ENCODE data around the gene TIPARP. TPM values are rescaled to one million over a fixed set of nuclear protein-coding genes. Genes with fewer than 3 reads are reported as not detected.
"Not testable (repeated sequence)": the region's sequence is repeated elsewhere in the genome, so short reads cannot be mapped to it uniquely, and the experiment has no call there.

TIPARP gene
- total RNA-seq, 4 donors from 2014 or later: 23.3 to 65.0 (median 31.2) TPM

DNA sequence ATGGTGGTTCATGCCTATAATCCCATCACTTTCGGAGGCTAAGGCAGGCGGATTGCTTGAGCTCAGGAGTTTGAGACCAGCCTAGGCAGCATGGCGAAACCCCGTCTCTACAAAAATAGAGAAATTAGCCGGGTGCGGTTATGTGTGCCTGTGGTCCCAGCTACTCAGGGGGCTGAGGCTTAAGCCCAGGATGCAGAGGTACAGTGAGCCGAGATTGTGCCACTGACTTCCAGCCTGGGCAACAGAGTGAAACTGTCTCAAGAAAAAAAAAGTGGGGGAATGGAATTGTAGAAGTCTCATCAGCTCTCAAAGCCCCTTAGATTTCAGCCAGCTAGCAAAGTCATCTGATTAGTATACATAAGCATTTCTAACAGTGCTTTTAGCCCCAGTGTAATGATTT lies 33.2 kb downstream of the TIPARP start:
- intact Hi-C loops (cut with DNase I): no loop called here

DNA sequence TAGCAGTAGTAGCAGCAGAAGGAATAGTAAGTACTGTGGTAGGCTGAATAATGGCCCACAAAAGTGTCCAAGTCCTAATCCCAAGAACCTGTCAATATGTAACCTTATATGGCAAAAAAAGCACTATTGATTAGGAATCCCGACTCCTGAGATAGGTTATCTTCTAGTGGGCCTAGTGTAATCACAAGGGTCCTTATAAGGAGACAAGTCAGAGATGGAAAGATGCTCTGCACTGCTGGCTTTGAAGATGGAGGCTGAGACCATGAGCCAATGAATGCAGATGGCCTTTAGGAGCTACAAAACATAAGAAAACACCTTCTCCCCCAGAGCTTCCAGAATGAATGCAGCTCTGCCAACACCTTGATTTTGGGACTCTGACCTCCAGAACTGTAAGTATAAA lies 36.0 kb downstream of the TIPARP start:
- H3K4me1 ChIP-seq: no peaks in the 10 kb centered on the region
- no peaks in the 10 kb centered on the region for H3K9me3 ChIP-seq
- H3K4me3 ChIP-seq (replicated peaks in 1 of 3): no peak overlapping the region
- peaks cover 0 to 8% of the 10 kb centered on the region in 2 donors for H3K36me3 ChIP-seq
- DNase-seq: no peak
- 100% methylated on average over 1 of the region's 1 CpG for WGBS, 2 donors
- no peak overlapping the region for H3K27ac ChIP-seq
- no peaks in the 10 kb centered on the region for H3K27me3 ChIP-seq
- TF ChIP-seq, protein P1, sequence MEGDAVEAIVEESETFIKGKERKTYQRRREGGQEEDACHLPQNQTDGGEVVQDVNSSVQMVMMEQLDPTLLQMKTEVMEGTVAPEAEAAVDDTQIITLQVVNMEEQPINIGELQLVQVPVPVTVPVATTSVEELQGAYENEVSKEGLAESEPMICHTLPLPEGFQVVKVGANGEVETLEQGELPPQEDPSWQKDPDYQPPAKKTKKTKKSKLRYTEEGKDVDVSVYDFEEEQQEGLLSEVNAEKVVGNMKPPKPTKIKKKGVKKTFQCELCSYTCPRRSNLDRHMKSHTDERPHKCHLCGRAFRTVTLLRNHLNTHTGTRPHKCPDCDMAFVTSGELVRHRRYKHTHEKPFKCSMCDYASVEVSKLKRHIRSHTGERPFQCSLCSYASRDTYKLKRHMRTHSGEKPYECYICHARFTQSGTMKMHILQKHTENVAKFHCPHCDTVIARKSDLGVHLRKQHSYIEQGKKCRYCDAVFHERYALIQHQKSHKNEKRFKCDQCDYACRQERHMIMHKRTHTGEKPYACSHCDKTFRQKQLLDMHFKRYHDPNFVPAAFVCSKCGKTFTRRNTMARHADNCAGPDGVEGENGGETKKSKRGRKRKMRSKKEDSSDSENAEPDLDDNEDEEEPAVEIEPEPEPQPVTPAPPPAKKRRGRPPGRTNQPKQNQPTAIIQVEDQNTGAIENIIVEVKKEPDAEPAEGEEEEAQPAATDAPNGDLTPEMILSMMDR (IDR thresholded peaks at IDR 0.05): no peak
- no peak for TF ChIP-seq POLR2A (IDR thresholded peaks at IDR 0.05)
- intact Hi-C loops (cut with DNase I): no loop called here

More for the DNA sequence above, 33.2 kb downstream of the TIPARP start:
- H3K4me3 ChIP-seq (replicated peaks in 1 of 3): no peak overlapping the region
- no peak for DNase-seq
- H3K27me3 ChIP-seq: no peaks in the 10 kb centered on the region
- no peak overlapping the region for H3K27ac ChIP-seq
- TF ChIP-seq POLR2A (IDR thresholded peaks at IDR 0.05): no peak
- H3K36me3 ChIP-seq: peaks cover 14 to 25% of the 10 kb centered on the region in 2 donors
- H3K4me1 ChIP-seq: no peaks in the 10 kb centered on the region
- H3K9me3 ChIP-seq: no peaks in the 10 kb centered on the region
- 94 to 96% methylated on average over 7 of the region's 7 CpGs for WGBS, 2 donors

DNA sequence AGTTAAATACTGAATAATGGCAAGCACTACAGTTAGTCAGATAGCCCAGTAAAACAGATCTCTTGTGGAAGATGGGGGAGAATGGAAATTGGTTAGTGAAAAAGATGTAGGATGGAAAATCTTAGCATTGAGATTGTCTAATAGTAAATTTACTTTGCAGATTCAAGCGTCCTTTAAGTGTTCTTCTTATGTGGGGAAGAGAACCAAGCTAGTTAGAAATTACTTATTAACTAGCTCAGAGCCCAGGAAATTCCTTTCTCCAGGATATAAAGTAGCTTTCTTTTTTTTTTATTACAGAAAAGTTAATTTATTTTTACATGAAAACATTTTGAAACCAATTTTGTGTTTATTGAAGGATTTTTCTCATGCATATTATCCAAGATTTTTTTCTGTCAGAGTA lies 36.7 kb downstream of the TIPARP start:
- Histone ChIP-seq H3K27ac (no peak overlapping the region), H3K36me3 (peaks cover 0 to 6% of the 10 kb centered on the region in 2 donors), H3K4me3 (replicated peaks in 1 of 3) (no peak overlapping the region), H3K4me1 (no peaks in the 10 kb centered on the region), H3K27me3 (no peaks in the 10 kb centered on the region), H3K9me3 (no peaks in the 10 kb centered on the region)
- 90 to 91% methylated on average over 1 of the region's 1 CpG for WGBS, 2 donors
- intact Hi-C loops (cut with DNase I): no loop called here
- TF ChIP-seq, protein P1 (IDR thresholded peaks at IDR 0.05): no peak
- no peak for TF ChIP-seq POLR2A (IDR thresholded peaks at IDR 0.05)
- no peak for DNase-seq

DNA sequence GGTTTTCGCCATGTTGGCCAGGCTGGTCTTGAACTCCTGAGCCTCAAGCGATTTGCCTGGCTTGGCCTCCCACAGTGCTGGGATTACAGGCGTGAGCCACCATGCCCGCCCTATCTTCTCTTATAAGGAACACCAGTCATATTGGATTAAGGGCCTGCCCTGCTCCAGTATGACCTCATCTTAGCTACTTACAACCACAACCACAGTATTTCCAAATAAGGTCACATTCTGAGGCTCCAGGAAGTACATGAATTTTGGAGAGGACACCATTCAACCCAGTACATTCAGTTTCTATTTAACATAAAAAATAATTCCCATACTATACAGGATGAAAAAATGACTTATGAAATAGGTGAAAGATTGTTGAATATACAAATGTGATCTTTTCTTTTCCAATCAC lies 37.6 kb downstream of the TIPARP start:
- WGBS, 2 donors: 93 to 94% methylated on average over 3 to 4 of the region's 4 CpGs
- H3K4me1 ChIP-seq; H3K27me3 ChIP-seq; H3K36me3 ChIP-seq; H3K4me3 ChIP-seq (replicated peaks in 1 of 3); intact Hi-C loops (cut with DNase I); H3K27ac ChIP-seq; DNase-seq; H3K9me3 ChIP-seq: not testable (repeated sequence)

DNA sequence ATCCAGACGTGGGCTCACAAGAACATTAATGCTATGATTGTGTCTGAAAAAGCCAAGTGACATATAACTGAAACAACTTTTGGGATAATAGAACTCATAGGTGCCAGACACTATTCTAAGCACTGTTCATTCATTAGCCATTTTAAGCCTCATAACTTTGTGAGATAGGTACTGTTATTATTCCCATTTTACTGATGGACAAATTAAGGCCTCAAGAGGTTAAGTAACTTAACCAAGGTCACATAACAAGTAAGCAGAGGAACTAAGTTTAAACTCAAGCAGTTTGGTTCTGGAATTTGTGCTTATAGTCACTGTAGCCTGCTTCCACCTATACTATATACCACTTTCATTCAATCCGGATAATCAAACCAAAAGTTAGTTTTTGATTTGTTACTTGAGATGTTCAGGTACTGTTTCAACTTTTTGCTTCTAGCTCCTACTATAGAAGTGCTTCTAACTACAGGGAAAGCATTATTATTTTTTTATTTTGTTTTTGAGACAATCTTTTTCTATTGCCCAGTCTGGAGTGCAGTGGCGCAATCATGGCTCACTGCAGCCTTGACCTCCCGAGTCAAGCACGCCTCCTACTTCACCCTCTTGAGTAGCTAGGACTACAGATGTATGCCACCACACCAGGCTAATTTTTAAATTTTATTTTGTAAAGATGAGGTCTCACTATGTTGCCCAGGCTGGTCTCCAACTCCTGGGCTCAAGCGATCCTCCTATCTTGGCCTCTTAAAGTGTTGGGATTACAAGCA lies 41.9 kb downstream of the TIPARP start:
- DNase-seq: no peak
- Histone ChIP-seq H3K36me3 (no peaks in the 10 kb centered on the region), H3K4me3 (replicated peaks in 1 of 3) (no peak overlapping the region), H3K27me3 (no peaks in the 10 kb centered on the region), H3K4me1 (no peaks in the 10 kb centered on the region), H3K27ac (no peak overlapping the region), H3K9me3 (no peaks in the 10 kb centered on the region)
- WGBS, 2 donors: 78 to 79% methylated on average over 6 of the region's 6 CpGs
- TF ChIP-seq, protein P1 (IDR thresholded peaks at IDR 0.05): no peak
- TF ChIP-seq POLR2A (IDR thresholded peaks at IDR 0.05): no peak
- intact Hi-C loops (cut with DNase I): no loop called here

DNA sequence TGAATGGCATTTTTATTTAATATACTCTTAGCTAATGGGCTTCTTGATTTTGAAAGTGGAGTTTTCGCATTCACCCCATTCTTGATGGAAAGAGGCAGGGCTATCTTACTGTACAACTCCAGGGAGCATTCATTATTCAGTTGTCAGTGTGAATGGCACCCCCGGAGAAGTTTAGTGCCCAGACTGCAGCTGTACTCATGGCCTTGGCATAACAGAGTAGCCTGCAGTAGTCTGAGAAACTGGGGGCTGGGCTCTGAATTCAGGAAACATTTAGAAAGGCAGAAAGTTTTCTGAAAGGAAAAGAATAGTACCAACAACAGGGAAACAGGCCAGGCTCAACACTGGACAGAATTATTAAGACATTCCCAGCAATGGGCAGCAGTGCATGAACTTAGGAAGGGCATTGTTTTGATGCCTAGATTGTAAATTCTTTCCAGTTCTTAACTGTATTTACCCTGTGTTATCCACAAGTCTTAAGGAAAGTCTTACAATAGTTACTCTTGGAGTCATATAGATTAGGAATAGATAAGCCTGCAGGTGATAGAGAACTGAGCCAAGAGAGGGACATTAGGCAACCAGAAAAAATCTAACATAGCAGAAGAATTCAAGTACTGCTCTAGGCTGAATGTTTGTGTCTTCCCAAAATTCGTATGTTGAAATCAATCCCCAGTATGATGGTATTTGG lies 44.4 kb downstream of the TIPARP start:
- no peak for DNase-seq
- H3K9me3 ChIP-seq: no peaks in the 10 kb centered on the region
- no peak overlapping the region for H3K4me3 ChIP-seq (replicated peaks in 1 of 3)
- TF ChIP-seq, protein P1 (IDR thresholded peaks at IDR 0.05): no peak
- TF ChIP-seq POLR2A (IDR thresholded peaks at IDR 0.05): no peak
- 86 to 92% methylated on average over 3 of the region's 3 CpGs for WGBS, 2 donors
- no peak overlapping the region for H3K27ac ChIP-seq
- no peaks in the 10 kb centered on the region for H3K27me3 ChIP-seq
- no peaks in the 10 kb centered on the region for H3K36me3 ChIP-seq
- intact Hi-C loops (cut with DNase I): no loop called here
- H3K4me1 ChIP-seq: no peaks in the 10 kb centered on the region
